HCT116 (cell line): ENCODE results near the gene PGPEP1.

Source experiments
- CEBPB ChIP-seq: IDR thresholded peaks from 2 replicates; pipeline ENCODE4 v1.6.1; 2012; ENCODE audit warnings: low read depth
- EZH2 ChIP-seq: fragments of 200-600 bp; sonication (generic); IDR thresholded peaks from 2 replicates; pipeline ENCODE4 v1.6.1; 2017; ENCODE audit warnings: antibody characterized with exemption, mixed run types
- EZH2phosphoT487 ChIP-seq: fragments of 200-600 bp; IDR thresholded peaks from 2 replicates; pipeline ENCODE4 v1.6.1; 2018; ENCODE audit warnings: antibody characterized with exemption, borderline replicate concordance
- POLR2A ChIP-seq: IDR thresholded peaks from 2 replicates; pipeline ENCODE4 v1.7.0; 2011; ENCODE audit warnings: borderline replicate concordance; ENCODE audit not compliant: insufficient read depth, insufficient read length; ENCODE audit errors: extremely low read depth
- SP1 ChIP-seq: IDR thresholded peaks from 2 replicates; pipeline ENCODE4 v1.6.1; 2012; ENCODE audit warnings: low read depth
- TF ChIP-seq, protein P1 (sequence below), 3 experiments: fragments of 200-600 bp in 1 of 3; sonication (generic) in 1 of 3; IDR thresholded peaks in 2 of 3; conservative IDR thresholded peaks in 1 of 3; 2 replicates each; pipeline ENCODE4 v1.5.1; 2012 to 2017; ENCODE audit warnings: low read depth in 2 of 3, low read length in 2 of 3, antibody characterized with exemption in 1 of 3, borderline replicate concordance in 1 of 3, control low read depth in 1 of 3, mild to moderate bottlenecking in 1 of 3, mixed read lengths in 1 of 3, mixed run types in 1 of 3, moderate library complexity in 1 of 3; ENCODE audit not compliant: insufficient read depth in 1 of 3
- TF ChIP-seq, protein P2 (sequence below): IDR thresholded peaks from 2 replicates; pipeline ENCODE4 v1.6.1; 2012
- TF ChIP-seq, protein P3 (sequence below): IDR thresholded peaks from 2 replicates; pipeline ENCODE4 v1.6.1; 2012

DNA sequence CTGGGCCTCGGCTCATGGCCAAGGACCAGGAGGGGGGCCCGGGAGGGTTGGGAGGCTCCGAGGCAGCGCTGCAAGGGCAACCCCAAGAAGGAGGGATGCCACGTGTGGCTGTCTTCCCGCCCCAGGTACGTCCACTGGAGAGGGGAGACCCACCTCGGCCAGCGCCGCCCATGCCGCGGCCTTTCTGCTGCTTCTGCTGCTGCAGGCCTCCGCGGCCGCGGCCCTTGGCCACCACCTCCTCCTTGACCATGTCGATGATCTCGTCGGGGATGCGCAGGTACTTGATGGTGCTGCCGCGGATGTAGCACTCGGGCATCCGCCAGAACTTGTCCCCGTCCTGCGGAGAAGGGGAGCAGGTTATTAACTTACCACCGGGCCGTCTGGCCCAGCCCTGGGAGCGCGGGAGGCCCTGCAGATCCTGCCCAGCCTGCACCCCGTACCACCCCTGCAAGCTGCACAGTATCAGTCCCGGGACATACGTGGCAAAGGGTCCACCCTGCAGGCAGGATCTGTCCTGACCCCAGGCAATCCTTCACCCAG, 30.8 kb upstream of the PGPEP1 start:
- TF ChIP-seq, protein P1, sequence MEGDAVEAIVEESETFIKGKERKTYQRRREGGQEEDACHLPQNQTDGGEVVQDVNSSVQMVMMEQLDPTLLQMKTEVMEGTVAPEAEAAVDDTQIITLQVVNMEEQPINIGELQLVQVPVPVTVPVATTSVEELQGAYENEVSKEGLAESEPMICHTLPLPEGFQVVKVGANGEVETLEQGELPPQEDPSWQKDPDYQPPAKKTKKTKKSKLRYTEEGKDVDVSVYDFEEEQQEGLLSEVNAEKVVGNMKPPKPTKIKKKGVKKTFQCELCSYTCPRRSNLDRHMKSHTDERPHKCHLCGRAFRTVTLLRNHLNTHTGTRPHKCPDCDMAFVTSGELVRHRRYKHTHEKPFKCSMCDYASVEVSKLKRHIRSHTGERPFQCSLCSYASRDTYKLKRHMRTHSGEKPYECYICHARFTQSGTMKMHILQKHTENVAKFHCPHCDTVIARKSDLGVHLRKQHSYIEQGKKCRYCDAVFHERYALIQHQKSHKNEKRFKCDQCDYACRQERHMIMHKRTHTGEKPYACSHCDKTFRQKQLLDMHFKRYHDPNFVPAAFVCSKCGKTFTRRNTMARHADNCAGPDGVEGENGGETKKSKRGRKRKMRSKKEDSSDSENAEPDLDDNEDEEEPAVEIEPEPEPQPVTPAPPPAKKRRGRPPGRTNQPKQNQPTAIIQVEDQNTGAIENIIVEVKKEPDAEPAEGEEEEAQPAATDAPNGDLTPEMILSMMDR (IDR thresholded peaks at IDR 0.05 in 2 of 3, conservative IDR thresholded peaks at IDR 0.05 in 1 of 3; ENCODE audit: borderline replicate concordance in 1 of 3, insufficient read depth in 1 of 3, low read depth in 2 of 3, low read length in 2 of 3), result no peak
- no peak for TF ChIP-seq POLR2A
- TF ChIP-seq EZH2, result no peak
- TF ChIP-seq, protein P2, sequence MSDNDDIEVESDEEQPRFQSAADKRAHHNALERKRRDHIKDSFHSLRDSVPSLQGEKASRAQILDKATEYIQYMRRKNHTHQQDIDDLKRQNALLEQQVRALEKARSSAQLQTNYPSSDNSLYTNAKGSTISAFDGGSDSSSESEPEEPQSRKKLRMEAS, result no peak
- TF ChIP-seq, protein P3, sequence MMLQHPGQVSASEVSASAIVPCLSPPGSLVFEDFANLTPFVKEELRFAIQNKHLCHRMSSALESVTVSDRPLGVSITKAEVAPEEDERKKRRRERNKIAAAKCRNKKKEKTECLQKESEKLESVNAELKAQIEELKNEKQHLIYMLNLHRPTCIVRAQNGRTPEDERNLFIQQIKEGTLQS, result no peak
- TF ChIP-seq CEBPB, result no peak
- TF ChIP-seq EZH2phosphoT487, result no peak
- no peak for TF ChIP-seq SP1
